Posterior cingulate gyrus (tissue), 11 donors: ENCODE measurements around the gene EZR.
A peak's percentile ranks its signal among the peaks of the same experiment; 100 is the strongest.

ENCODE experiments used
- DNase-seq, 10 donors: peaks; one replicate each; pipeline versions ENCODE4 v3.0.0 to v3.0.0-alpha.2; 2020 to 2021; ENCODE audit warnings: mixed read lengths in 3 of 10
- intact Hi-C: fragments of 100-400 bp; cut with DNase I; formaldehyde crosslinking; loops from one replicate; pipeline ENCODE4 v1.15.1; 2023

Gene EZR

GRCh38 chr6:158765499-158766068 is 53.6 kb downstream of the EZR start:
- intact Hi-C loops: no loop called here
- DNase-seq: peak in 2 of 10 donors; percentile 21 to 68

GRCh38 chr6:158764926-158765325 is 54.2 kb downstream of the EZR start:
- intact Hi-C loops: no loop called here
- DNase-seq: no peak

DNA sequence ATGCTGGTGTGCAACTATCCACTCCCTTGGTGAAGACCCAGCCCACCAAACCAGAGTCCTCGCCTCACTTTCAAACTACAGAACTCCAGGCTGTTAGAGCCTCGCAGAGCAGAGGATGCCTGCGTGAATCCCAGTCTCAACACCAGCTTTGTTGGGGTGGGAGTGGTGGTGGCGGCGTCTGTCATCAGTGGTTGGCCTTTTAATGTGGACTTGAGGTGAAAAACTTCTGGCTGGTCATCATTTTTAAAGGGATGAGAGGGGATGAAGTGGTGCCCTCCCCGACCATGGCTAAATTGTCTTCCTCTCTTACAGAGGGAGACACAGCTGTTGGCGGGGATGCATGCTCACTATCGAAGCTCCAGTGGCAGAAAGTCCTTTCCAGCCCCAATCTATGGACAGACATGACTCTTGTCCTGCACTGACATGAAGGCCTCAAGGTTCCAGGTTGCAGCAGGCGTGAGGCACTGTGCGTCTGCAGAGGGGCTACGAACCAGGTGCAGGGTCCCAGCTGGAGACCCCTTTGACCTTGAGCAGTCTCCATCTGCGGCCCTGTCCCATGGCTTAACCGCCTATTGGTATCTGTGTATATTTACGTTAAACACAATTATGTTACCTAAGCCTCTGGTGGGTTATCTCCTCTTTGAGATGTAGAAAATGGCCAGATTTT is 54.9 kb downstream of the EZR start:
- intact Hi-C loops: no loop called here
- DNase-seq: peak in 1 of 10 donors; percentile 24

DNA sequence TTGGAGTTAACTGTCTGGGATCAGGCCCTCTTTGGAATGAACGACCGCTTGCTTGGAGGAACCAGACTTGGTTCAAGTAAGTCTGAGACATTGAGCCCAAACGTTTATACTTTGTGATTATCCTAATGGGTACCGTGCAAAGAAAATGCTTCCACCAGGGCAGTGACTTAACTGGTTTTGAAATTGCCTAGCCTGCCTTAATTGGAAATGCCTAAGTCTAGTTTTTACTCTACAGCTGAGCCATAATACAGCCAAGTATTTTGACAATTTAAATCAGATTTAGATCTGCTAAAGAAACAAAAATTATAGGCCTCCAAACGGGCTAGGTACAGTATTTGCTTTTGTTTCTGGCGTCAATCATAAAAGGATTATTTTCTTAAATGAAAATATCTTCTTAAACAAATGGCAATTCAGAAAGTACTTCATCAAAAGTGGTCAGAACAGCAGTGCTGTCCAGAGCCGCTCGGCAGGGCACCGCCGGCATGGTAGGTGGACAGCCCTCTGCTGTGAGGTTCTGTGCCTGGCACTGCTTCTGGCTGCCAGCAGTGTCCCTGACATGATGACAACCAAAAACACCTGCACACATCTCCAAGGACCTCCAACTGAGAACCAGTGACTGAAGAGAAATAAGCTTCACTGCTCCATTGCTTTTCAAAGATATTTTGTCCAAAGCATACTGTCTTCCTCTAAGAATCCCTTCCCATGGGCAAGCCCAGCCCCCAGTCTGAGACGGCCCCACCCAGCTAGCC is 55.6 kb downstream of the EZR start:
- no peak for DNase-seq
- intact Hi-C loops: no loop called here

DNA sequence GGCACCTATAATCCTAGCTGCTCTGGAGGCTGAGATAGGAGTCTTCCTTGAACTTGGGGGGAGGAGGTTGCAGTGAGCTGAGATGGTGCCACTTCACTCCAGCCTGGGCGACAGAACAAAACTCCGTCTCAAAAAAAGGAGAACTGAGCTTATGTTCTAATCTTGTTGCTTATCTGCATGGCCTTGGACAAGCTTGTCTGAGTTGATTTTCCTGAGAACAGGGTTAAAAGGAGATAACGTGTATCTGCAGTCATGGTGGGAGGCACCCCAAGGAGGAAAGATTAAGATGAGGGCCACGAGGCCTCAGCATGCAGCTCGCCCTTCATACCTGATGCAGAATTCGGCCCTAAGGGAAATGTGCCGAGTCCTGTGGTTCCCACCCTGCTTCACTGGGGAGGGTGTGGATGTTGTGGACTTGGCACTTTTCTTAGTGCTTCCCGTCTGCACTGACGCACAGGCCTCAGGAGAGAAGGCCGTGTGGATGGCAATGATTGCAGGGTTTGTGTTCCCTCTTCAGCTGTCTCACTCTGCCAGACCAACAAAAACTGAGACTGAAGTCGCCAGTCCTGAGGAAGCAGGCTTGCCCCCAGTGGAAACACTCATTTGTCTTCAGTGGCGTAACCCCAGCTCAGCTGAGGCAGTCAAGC is 56.3 kb downstream of the EZR start:
- no peak for DNase-seq
- intact Hi-C loops: no loop called here

DNA sequence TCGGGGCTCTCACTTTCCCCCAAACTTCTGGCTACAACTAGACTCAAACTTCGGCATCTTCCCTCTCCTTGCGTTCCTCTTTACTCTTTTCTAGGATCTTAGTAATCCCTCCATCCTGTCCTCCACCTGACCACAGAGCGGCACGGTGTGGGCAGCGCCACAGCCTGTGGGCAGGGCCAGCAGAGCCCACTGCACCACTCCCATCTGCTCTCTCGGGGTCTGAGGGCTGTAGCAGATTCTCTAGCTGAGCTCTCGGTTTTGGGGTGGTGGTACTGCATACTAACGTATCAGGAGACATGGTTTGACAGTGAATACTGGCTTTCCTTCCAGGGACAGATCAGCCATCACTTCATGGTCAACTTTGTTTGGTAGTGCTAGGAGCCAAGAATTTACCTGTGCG is 57.4 kb downstream of the EZR start:
- intact Hi-C loops: no loop called here
- no peak for DNase-seq

DNA sequence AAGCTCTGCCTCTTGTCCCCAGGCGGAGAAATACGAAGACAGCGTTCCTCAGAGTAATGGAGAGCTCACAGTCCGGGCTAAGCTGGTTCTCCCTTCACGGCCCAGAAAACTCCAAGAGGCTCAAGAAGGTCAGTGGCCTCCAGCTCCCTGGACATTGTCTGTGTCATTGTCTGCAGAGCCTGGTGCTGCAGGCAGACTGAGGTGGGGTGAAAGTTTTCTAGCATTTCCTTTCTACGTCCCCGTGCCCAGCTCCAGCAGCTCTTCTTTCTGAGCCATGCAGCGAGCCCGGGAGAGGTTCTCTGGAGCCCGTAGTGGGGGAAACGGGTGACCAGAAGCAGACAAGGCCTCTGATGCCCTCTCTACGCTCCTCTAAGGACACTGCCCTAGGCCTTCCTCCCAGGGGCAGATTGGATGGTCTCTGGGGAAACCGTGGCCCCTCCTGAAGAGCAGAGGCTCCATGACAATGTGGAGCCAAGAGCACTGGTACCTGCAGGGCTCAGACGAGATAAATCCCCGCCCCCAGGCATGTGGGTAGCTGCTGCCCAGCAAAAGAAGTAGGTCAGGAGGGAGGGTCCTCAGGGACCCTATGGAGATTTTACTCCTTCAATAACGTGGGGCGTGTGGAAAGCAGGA is 58.4 kb downstream of the EZR start:
- DNase-seq: peak in 1 of 10 donors; percentile 43
- intact Hi-C loops: no loop called here

GRCh38 chr6:158759966-158760617 is 59.1 kb downstream of the EZR start:
- no peak for DNase-seq
- intact Hi-C loops: loop anchor here (10.0 kb wide), 1 partner anchor 55 kb away; the partner anchor contains the start of gene EZR

DNA sequence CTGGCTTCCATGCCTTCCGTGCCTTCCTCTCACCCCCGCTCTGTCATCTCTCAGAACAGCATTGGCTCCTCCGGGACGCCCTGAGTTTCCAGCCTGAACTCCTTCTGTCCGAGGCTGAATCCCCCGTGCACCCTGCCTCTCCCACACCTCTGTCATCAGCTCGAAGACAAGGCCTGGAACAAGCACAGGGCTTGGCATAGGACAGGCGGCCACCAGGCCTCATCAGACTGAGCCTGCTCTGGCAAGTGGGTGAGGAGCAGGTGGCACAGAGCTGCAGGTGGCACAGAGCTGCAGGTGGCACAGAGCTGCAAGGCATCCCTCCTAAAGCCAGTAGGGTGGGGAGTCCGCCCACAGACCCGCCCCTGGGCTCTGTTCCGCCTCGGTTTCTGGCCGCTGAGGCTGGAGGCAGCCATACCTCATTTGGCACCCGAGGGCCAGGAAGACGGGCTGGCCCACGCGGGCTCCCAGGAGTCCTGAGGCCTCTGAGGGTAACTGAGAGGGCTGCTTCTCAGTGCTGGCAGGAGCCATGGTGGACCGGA is 60.2 kb downstream of the EZR start:
- intact Hi-C loops: loop anchor here (10.0 kb wide), 1 partner anchor 56 kb away; the partner anchor contains the start of gene EZR
- no peak for DNase-seq

GRCh38 chr6:158758451-158758860 is 60.7 kb downstream of the EZR start:
- intact Hi-C loops: loop anchor here (10.0 kb wide), 1 partner anchor 56 kb away; the partner anchor contains the start of gene EZR

DNA sequence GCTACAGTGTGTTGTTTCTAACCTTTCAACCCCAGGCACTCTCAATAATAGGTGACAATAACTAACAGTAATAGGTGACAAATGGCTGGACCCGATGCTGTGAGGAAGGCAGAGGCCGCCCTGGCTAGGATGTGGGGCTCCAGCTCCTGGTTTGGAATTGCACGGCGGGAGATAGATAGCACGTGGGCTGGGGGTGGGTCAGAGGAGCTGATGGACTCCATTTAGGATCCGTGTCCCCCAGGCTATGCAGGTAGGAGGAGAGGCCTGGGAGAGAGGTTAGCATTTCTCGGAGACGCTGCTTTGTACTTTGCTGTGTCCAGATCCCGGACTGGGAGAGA is 61.4 kb downstream of the EZR start:
- peak in 1 of 10 donors; percentile 43 for DNase-seq

More at GRCh38 chr6:158758451-158758860, 60.7 kb downstream of the EZR start:
- DNase-seq: no peak

GRCh38 chr6:158756977-158757752 is 62.0 kb downstream of the EZR start:
- DNase-seq: peak in 2 of 10 donors; percentile 66 to 72
- intact Hi-C loops: loop anchor here (10.0 kb wide), 1 partner anchor 58 kb away; the partner anchor contains the start of gene EZR

More for the DNA sequence above, 61.4 kb downstream of the EZR start:
- intact Hi-C loops: loop anchor here (10.0 kb wide), 1 partner anchor 57 kb away; the partner anchor contains the start of gene EZR

- intact Hi-C loops: loop anchor here (10.0 kb wide), 1 partner anchor 59 kb away; the partner anchor contains the start of gene EZR
- DNase-seq: peak in 1 of 10 donors; percentile 54
Observed at GRCh38 chr6:158756126-158756525, 63.0 kb downstream of the EZR start.

DNA sequence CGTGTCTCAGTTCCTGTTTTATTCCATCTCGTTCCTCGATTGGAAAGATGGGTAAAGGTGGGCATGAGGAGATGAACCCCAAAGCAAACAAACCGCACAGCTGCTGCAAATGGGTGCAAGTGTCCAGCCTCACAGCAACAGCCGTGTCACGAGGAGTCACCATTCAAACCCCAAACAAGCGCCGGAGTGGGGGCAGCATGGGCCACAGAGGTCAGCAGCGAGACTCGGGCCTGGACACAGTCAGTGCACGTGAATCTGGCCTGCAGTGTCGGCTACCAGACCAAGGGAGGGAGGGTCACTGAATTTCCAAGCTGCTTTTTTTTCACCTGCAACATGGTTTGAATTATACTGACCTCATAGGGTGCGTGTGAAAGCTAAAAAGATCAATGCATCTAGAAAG is 63.5 kb downstream of the EZR start:
- DNase-seq: no peak
- intact Hi-C loops: loop anchor here (10.0 kb wide), 1 partner anchor 59 kb away; the partner anchor contains the start of gene EZR

DNA sequence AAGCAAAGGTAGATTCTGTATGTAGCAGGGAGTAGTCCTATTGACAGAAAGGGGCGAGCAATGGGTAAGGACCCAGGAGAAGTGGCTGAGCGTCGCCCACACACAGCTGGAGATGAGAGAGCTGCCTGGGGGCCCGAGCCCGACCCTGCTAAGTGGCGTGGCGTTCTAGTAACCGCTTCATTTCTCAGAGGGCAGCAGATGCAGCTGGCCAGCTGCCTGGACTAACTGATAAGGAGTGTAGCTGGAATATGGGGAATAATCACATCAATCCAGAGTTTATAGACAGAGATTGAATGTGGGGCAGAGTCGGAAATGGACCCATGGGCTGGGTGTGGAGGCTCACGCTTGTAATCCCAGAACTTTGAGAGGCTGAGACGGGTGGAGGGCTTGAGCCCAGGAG is 64.4 kb downstream of the EZR start:
- intact Hi-C loops: loop anchor here (10.0 kb wide), 1 partner anchor 60 kb away; the partner anchor contains the start of gene EZR
- peak in 1 of 10 donors; percentile 13 for DNase-seq

- intact Hi-C loops: loop anchor here (10.0 kb wide), 1 partner anchor 61 kb away; the partner anchor contains the start of gene EZR
- peak in 2 of 10 donors; percentile 26 to 59 for DNase-seq
Observed at GRCh38 chr6:158753811-158754210, 65.4 kb downstream of the EZR start.

- intact Hi-C loops: loop anchor here (10.0 kb wide), 1 partner anchor 62 kb away; the partner anchor contains the start of gene EZR
- peak; percentile 72 to 98 (median 80) for DNase-seq
Observed at GRCh38 chr6:158752613-158753012, 66.6 kb downstream of the EZR start.

- intact Hi-C loops: loop anchor here (10.0 kb wide), 1 partner anchor 63 kb away; the partner anchor contains the start of gene EZR
- peak in 2 of 10 donors; percentile 52 to 59 for DNase-seq
Observed at GRCh38 chr6:158751921-158752320, 67.2 kb downstream of the EZR start.
